HEK293 (cell line): Measurements from ENCODE around the gene OST4.
A peak's percentile ranks its signal among the peaks of the same experiment; 100 is the strongest.

ENCODE experiments used
- CTCF ChIA-PET: fragments of 350-600 bp; formaldehyde crosslinking; extraction: SDS; loops from one replicate; lab custom pipeline; 2021; ENCODE audit warnings: antibody characterized with exemption; lab: Yijun Ruan, JAX
- POLR2A ChIA-PET: fragments of 300-600 bp; formaldehyde crosslinking; extraction: SDS; loops from one replicate; lab custom pipeline; 2020; ENCODE audit warnings: antibody characterized with exemption, inconsistent platforms; lab: Yijun Ruan, JAX
- H3K27ac ChIP-seq: fragments of 200-500 bp; sonication (Bioruptor generic); 2 replicates; pipeline ENCODE4 v1.5.1; 2014; ENCODE audit warnings: low read depth, low read length, control low read depth, inconsistent platforms; ENCODE audit errors: extremely low read depth
- H3K36me3 ChIP-seq, 2 experiments: fragments of 200-500 bp in 1 of 2; sonication (Bioruptor generic) in 1 of 2; 1 replicate in 1 of 2; 2 replicates in 1 of 2; pipeline ENCODE4 v1.5.1; 2014 to 2017; ENCODE audit warnings: inconsistent platforms in 2 of 2, low read length in 2 of 2; ENCODE audit not compliant: control insufficient read depth in 2 of 2, insufficient read depth in 1 of 2
- H3K4me1 ChIP-seq: fragments of 200-500 bp; sonication (Bioruptor generic); 2 replicates; pipeline ENCODE4 v1.5.1; 2014; ENCODE audit warnings: mild to moderate bottlenecking, low read length, inconsistent platforms; ENCODE audit not compliant: control insufficient read depth, insufficient read depth
- H3K4me3 ChIP-seq: 2 replicates; pipeline ENCODE4 v1.5.1; 2011; ENCODE audit warnings: low read depth, mild to moderate bottlenecking, control low read depth, low read length, moderate library complexity
- H3K9me3 ChIP-seq: fragments of 200-500 bp; sonication (Bioruptor generic); 2 replicates; pipeline ENCODE4 v1.5.1; 2014; ENCODE audit warnings: low read depth, low read length, inconsistent platforms; ENCODE audit not compliant: control insufficient read depth, insufficient read depth
- KLF7 ChIP-seq: fragments of 450-650 bp; formaldehyde crosslinking; IDR thresholded peaks from 2 replicates; pipeline ENCODE4 v1.5.1; 2016; ENCODE audit warnings: missing biosample characterization, missing genetic modification characterization, borderline replicate concordance
- PRDM1 ChIP-seq: fragments of 450-650 bp; formaldehyde crosslinking; IDR thresholded peaks from 2 replicates; pipeline ENCODE4; 2016; ENCODE audit warnings: missing biosample characterization, missing genetic modification characterization
- ZNF221 ChIP-seq: fragments of 450-650 bp; formaldehyde crosslinking; IDR thresholded peaks from 2 replicates; pipeline ENCODE4 v1.5.1; 2017; ENCODE audit warnings: missing biosample characterization, missing genetic modification characterization, borderline replicate concordance
- ZNF391 ChIP-seq: fragments of 450-650 bp; formaldehyde crosslinking; IDR thresholded peaks from 2 replicates; pipeline ENCODE4 v1.5.1; 2016; ENCODE audit warnings: low read depth, missing biosample characterization, missing genetic modification characterization, borderline replicate concordance
- ZNF514 ChIP-seq: fragments of 450-650 bp; formaldehyde crosslinking; IDR thresholded peaks from 2 replicates; pipeline ENCODE4 v1.5.1; 2016; ENCODE audit warnings: missing biosample characterization, missing genetic modification characterization
- ZNF548 ChIP-seq: fragments of 450-650 bp; formaldehyde crosslinking; IDR thresholded peaks from 2 replicates; pipeline ENCODE4 v1.5.1; 2016; ENCODE audit warnings: missing biosample characterization, missing genetic modification characterization
- ZNF558 ChIP-seq: fragments of 450-650 bp; formaldehyde crosslinking; IDR thresholded peaks from 2 replicates; pipeline ENCODE4 v1.5.1; 2016; ENCODE audit warnings: missing biosample characterization, missing genetic modification characterization
- ZNF561 ChIP-seq: fragments of 450-650 bp; IDR thresholded peaks from 2 replicates; pipeline ENCODE4 v1.5.1; 2018; ENCODE audit warnings: missing biosample characterization, missing genetic modification characterization, borderline replicate concordance
- ZNF571 ChIP-seq: fragments of 450-650 bp; formaldehyde crosslinking; IDR thresholded peaks from 2 replicates; pipeline ENCODE4 v1.5.0; 2017; ENCODE audit warnings: missing biosample characterization, missing genetic modification characterization
- ZNF624 ChIP-seq: fragments of 450-650 bp; formaldehyde crosslinking; IDR thresholded peaks from 2 replicates; pipeline ENCODE4 v1.5.1; 2017; ENCODE audit warnings: missing biosample characterization, missing genetic modification characterization
- ZNF660 ChIP-seq: fragments of 450-650 bp; IDR thresholded peaks from 2 replicates; pipeline ENCODE4 v1.5.1; 2018; ENCODE audit warnings: missing biosample characterization, mild to moderate bottlenecking, missing genetic modification characterization
- ZNF776 ChIP-seq: fragments of 450-650 bp; formaldehyde crosslinking; IDR thresholded peaks from 2 replicates; pipeline ENCODE4 v1.5.0; 2017; ENCODE audit warnings: missing biosample characterization, missing genetic modification characterization, borderline replicate concordance
- ZNF843 ChIP-seq: fragments of 450-650 bp; formaldehyde crosslinking; IDR thresholded peaks from 2 replicates; pipeline ENCODE4 v1.5.1; 2016; ENCODE audit warnings: missing biosample characterization, missing genetic modification characterization
- ZSCAN16 ChIP-seq: fragments of 450-650 bp; formaldehyde crosslinking; IDR thresholded peaks from 2 replicates; pipeline ENCODE4 v1.5.1; 2016; ENCODE audit warnings: missing biosample characterization, missing genetic modification characterization
- ZSCAN30 ChIP-seq: fragments of 450-650 bp; IDR thresholded peaks from 2 replicates; pipeline ENCODE4 v1.5.1; 2018; ENCODE audit warnings: missing biosample characterization, mild to moderate bottlenecking, missing genetic modification characterization, moderate library complexity
- TF ChIP-seq, protein P1 (sequence below): fragments of 450-650 bp; formaldehyde crosslinking; conservative IDR thresholded peaks from 2 replicates; pipeline ENCODE4 v1.5.1; 2016; ENCODE audit warnings: low read depth, missing biosample characterization, missing genetic modification characterization
- TF ChIP-seq, protein P2 (sequence below): fragments of 450-650 bp; formaldehyde crosslinking; IDR thresholded peaks from 2 replicates; pipeline ENCODE4 v1.5.1; 2016; ENCODE audit warnings: missing biosample characterization, missing genetic modification characterization
- TF ChIP-seq, protein P3 (sequence below): fragments of 450-650 bp; IDR thresholded peaks from 2 replicates; pipeline ENCODE4 v1.5.1; 2018; ENCODE audit warnings: missing biosample characterization, missing genetic modification characterization
- TF ChIP-seq, protein P4 (sequence below): fragments of 450-650 bp; formaldehyde crosslinking; IDR thresholded peaks from 2 replicates; pipeline ENCODE4 v1.5.1; 2017; ENCODE audit warnings: missing biosample characterization, missing genetic modification characterization

The OST4 gene

DNA sequence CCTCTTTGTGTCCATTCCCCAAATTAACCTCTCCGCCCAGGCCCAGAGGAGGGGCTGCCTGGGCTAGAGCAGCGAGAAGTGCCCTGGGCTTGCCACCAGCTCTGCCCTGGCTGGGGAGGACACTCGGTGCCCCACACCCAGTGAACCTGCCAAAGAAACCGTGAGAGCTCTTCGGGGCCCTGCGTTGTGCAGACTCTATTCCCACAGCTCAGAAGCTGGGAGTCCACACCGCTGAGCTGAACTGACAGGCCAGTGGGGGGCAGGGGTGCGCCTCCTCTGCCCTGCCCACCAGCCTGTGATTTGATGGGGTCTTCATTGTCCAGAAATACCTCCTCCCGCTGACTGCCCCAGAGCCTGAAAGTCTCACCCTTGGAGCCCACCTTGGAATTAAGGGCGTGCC, 28.6 kb upstream of the OST4 start:
- ChIA-PET POLR2A (no interaction called here), CTCF (interaction anchor here (0.6 to 7.0 kb wide), 10 partner anchors 8 to 203 kb away, joined by 3 to 44 read pairs (median 6); partner anchors contain the start of gene KHK)
- H3K9me3 ChIP-seq, result no peaks in the 10 kb centered on the region
- H3K4me1 ChIP-seq, result no peaks in the 10 kb centered on the region
- no peak overlapping the region for H3K4me3 ChIP-seq
- H3K36me3 ChIP-seq, result peaks cover 0 to 29% of the 10 kb centered on the region in 2 experiments; a peak in 1 of 3 replicates
- H3K27ac ChIP-seq, result no peak overlapping the region
- TF ChIP-seq, protein P1, sequence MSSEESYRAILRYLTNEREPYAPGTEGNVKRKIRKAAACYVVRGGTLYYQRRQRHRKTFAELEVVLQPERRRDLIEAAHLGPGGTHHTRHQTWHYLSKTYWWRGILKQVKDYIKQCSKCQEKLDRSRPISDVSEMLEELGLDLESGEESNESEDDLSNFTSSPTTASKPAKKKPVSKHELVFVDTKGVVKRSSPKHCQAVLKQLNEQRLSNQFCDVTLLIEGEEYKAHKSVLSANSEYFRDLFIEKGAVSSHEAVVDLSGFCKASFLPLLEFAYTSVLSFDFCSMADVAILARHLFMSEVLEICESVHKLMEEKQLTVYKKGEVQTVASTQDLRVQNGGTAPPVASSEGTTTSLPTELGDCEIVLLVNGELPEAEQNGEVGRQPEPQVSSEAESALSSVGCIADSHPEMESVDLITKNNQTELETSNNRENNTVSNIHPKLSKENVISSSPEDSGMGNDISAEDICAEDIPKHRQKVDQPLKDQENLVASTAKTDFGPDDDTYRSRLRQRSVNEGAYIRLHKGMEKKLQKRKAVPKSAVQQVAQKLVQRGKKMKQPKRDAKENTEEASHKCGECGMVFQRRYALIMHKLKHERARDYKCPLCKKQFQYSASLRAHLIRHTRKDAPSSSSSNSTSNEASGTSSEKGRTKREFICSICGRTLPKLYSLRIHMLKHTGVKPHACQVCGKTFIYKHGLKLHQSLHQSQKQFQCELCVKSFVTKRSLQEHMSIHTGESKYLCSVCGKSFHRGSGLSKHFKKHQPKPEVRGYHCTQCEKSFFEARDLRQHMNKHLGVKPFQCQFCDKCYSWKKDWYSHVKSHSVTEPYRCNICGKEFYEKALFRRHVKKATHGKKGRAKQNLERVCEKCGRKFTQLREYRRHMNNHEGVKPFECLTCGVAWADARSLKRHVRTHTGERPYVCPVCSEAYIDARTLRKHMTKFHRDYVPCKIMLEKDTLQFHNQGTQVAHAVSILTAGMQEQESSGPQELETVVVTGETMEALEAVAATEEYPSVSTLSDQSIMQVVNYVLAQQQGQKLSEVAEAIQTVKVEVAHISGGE (tag by site-specific recombination), result no peak
- TF ChIP-seq ZNF843 (no peak), ZNF776 (tag by site-specific recombination) (no peak), ZNF571 (tag by site-specific recombination) (no peak), ZNF624 (tag by site-specific recombination) (no peak), PRDM1 (no peak), KLF7 (tag by site-specific recombination) (no peak), ZNF514 (tag by site-specific recombination) (no peak), ZNF561 (tag by site-specific recombination) (no peak), ZSCAN16 (tag by site-specific recombination) (no peak), ZNF660 (no peak), ZNF391 (tag by site-specific recombination) (no peak), ZNF221 (no peak)
- TF ChIP-seq, protein P2, sequence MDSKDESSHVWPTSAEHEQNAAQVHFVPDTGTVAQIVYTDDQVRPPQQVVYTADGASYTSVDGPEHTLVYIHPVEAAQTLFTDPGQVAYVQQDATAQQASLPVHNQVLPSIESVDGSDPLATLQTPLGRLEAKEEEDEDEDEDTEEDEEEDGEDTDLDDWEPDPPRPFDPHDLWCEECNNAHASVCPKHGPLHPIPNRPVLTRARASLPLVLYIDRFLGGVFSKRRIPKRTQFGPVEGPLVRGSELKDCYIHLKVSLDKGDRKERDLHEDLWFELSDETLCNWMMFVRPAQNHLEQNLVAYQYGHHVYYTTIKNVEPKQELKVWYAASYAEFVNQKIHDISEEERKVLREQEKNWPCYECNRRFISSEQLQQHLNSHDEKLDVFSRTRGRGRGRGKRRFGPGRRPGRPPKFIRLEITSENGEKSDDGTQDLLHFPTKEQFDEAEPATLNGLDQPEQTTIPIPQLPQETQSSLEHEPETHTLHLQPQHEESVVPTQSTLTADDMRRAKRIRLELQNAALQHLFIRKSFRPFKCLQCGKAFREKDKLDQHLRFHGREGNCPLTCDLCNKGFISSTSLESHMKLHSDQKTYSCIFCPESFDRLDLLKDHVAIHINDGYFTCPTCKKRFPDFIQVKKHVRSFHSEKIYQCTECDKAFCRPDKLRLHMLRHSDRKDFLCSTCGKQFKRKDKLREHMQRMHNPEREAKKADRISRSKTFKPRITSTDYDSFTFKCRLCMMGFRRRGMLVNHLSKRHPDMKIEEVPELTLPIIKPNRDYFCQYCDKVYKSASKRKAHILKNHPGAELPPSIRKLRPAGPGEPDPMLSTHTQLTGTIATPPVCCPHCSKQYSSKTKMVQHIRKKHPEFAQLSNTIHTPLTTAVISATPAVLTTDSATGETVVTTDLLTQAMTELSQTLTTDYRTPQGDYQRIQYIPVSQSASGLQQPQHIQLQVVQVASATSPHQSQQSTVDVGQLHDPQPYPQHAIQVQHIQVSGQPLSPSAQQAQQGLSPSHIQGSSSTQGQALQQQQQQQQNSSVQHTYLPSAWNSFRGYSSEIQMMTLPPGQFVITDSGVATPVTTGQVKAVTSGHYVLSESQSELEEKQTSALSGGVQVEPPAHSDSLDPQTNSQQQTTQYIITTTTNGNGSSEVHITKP (tag by site-specific recombination), result no peak
- TF ChIP-seq, protein P3, sequence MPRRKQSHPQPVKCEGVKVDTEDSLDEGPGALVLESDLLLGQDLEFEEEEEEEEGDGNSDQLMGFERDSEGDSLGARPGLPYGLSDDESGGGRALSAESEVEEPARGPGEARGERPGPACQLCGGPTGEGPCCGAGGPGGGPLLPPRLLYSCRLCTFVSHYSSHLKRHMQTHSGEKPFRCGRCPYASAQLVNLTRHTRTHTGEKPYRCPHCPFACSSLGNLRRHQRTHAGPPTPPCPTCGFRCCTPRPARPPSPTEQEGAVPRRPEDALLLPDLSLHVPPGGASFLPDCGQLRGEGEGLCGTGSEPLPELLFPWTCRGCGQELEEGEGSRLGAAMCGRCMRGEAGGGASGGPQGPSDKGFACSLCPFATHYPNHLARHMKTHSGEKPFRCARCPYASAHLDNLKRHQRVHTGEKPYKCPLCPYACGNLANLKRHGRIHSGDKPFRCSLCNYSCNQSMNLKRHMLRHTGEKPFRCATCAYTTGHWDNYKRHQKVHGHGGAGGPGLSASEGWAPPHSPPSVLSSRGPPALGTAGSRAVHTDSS (tag by site-specific recombination), result no peak

DNA sequence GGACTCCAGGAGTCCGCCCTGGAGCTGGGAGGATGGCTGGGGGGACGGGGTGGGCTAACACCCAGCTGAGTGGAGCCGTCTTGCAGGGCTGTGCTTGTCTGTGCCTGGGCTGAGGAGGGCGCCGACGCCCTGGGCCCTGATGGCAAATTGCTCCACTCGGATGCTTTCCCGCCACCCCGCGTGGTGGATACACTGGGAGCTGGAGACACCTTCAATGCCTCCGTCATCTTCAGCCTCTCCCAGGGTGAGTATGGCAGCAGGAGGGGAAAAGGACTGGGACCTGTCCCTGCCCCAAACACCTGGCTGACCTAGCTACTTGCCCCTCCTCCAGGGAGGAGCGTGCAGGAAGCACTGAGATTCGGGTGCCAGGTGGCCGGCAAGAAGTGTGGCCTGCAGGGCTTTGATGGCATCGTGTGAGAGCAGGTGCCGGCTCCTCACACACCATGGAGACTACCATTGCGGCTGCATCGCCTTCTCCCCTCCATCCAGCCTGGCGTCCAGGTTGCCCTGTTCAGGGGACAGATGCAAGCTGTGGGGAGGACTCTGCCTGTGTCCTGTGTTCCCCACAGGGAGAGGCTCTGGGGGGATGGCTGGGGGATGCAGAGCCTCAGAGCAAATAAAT, 28.0 kb upstream of the OST4 start:
- H3K9me3 ChIP-seq, result no peaks in the 10 kb centered on the region
- H3K27ac ChIP-seq, result no peak overlapping the region
- ChIA-PET CTCF (interaction anchor here (0.5 to 7.0 kb wide), 15 partner anchors 9 to 203 kb away, joined by 3 to 44 read pairs (median 6); partner anchors contain the start of genes ABHD1 and KHK), POLR2A (no interaction called here)
- no peak overlapping the region for H3K4me3 ChIP-seq
- TF ChIP-seq ZNF558 (tag by site-specific recombination), result no peak
- TF ChIP-seq, protein P4, sequence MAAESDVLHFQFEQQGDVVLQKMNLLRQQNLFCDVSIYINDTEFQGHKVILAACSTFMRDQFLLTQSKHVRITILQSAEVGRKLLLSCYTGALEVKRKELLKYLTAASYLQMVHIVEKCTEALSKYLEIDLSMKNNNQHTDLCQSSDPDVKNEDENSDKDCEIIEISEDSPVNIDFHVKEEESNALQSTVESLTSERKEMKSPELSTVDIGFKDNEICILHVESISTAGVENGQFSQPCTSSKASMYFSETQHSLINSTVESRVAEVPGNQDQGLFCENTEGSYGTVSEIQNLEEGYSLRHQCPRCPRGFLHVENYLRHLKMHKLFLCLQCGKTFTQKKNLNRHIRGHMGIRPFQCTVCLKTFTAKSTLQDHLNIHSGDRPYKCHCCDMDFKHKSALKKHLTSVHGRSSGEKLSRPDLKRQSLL (tag by site-specific recombination), result peak; percentile 72
- no peak for TF ChIP-seq ZSCAN30 (tag by site-specific recombination)
- TF ChIP-seq ZNF548 (tag by site-specific recombination), result no peak
- TF ChIP-seq, all 188 proteins: peak for 1
- no peaks in the 10 kb centered on the region for H3K4me1 ChIP-seq
- H3K36me3 ChIP-seq, result peaks cover 0 to 33% of the 10 kb centered on the region in 2 experiments; a peak in 1 of 3 replicates
